ENCODE measurements around the gene ASTN2.

DNA sequence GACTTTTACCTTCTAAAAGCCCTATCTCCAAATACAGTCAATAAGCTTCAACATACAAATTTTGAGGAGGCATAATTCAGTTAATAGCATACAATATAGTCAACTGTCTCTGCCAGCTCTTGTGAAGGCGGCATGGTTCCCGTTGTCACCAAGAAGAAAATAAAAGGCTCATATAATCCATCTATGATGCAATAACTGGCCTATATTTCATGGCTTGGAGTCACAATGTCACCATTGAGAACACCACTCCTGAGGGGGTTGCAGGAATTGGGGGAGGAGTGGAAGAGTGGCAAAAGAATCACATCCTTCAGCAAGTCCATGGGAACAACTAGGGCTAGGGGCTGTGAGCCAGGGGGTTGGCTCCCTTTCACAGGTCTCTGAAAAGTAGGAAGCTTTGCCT, 16.0 kb upstream of the ASTN2 start:
- TF ChIP-seq REST (IDR thresholded peaks at IDR 0.05; ENCODE audit: unreplicated experiment) (no peak), ZNF331 (CRISPR knock-in tag; IDR thresholded peaks at IDR 0.05; ENCODE audit: low read depth) (no peak), EZH2 (IDR thresholded peaks at IDR 0.05; ENCODE audit: low read depth, unreplicated experiment) (no peak)
- TF ChIP-seq, protein P1, sequence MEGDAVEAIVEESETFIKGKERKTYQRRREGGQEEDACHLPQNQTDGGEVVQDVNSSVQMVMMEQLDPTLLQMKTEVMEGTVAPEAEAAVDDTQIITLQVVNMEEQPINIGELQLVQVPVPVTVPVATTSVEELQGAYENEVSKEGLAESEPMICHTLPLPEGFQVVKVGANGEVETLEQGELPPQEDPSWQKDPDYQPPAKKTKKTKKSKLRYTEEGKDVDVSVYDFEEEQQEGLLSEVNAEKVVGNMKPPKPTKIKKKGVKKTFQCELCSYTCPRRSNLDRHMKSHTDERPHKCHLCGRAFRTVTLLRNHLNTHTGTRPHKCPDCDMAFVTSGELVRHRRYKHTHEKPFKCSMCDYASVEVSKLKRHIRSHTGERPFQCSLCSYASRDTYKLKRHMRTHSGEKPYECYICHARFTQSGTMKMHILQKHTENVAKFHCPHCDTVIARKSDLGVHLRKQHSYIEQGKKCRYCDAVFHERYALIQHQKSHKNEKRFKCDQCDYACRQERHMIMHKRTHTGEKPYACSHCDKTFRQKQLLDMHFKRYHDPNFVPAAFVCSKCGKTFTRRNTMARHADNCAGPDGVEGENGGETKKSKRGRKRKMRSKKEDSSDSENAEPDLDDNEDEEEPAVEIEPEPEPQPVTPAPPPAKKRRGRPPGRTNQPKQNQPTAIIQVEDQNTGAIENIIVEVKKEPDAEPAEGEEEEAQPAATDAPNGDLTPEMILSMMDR (conservative IDR thresholded peaks at IDR 0.05; ENCODE audit: low read depth in 2 of 2) = no peak

Data from GM23338 (cell line).